NCI-H2196 treated with DMSO at 0.1 percent for 48 hours (cell line): Measurements from ENCODE around the gene GLRX2.
A peak's percentile ranks its signal among the peaks of the same experiment; 100 is the strongest.
"Not testable (repeated sequence)": the region's sequence is repeated elsewhere in the genome, so short reads cannot be mapped to it uniquely, and the experiment has no call there.

ENCODE experiments used
- DNase-seq: peaks from one replicate; lab custom pipeline; 2025; ENCODE audit not compliant: unreplicated experiment; lab: John Stamatoyannopoulos, UW

The GLRX2 gene

GRCh38 chr1:193066606-193067005 is 38.6 kb downstream of the GLRX2 start:
- DNase-seq = no peak

DNA sequence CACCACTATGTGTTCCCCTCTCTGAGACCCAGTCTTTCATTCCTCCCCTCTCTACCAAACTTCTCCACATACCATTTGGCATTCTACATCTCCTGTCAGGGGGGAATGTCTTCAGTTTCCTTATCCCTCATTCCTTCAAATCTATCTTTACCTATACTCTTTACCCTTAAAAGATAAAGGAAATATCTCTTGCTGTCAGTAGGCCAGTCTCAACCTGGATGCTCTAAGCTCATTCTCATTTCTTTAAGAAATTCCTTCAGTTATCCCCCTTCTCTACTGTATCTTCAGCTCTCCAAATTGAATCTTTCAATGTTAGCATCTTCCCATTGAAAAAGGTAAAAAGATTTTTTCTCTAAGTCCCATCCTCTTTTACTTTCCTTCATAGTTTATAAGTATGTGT is 39.3 kb downstream of the GLRX2 start:
- no peak for DNase-seq

DNA sequence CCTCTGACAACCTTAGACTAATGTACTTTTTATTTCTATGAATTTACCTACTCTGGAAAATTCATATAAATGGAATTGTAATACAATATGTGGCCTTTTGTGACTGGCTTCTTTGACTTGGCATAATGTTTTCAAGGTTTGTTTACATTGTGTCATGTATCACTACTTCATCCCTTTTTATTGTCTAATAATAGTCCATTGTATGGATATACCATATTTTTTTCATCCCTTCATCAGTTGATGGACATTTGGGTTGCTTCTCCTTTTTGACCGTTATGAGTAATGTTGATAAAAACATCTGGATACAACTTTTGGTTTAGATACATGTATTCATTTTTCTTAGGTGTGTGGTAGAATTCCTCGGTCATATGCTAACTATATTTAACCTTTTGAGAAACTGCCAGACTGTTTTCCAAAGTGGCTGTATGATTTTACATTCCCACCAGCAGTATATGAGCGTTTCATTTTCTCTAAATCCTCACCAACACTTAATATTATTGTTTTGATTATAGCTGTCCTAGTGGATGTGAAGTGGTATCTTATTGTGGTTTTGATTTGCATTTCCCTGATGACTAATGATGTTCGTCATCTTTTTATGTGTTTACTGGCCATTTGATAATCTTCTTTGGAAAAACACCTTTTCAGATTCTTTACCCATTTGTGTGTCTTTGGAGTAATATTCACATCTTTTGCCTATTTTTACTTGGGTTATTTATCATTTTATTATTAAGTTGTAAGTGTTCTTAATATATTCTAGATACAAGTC is 42.3 kb downstream of the GLRX2 start:
- no peak for DNase-seq

GRCh38 chr1:193060938-193061337 is 44.3 kb downstream of the GLRX2 start:
- no peak for DNase-seq

DNA sequence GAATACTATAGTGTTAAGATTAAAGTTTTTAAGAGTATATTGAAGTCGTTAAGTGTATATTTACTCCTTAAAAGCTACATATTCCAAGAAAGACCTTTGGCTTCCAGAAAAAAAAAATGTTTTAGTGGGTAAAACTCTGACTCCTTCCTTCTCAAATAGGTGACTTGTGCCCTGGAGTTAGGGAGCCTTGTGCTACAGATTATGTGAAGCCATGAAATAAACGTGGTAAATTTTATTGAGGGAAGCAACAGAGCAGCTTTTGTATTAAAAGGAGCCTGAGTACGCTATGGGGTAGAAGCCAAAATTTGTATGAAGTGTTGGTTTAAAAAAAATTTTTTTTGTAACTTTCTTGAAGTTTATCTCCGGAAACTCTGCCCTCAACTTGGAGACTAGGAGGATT is 44.8 kb downstream of the GLRX2 start:
- no peak for DNase-seq

DNA sequence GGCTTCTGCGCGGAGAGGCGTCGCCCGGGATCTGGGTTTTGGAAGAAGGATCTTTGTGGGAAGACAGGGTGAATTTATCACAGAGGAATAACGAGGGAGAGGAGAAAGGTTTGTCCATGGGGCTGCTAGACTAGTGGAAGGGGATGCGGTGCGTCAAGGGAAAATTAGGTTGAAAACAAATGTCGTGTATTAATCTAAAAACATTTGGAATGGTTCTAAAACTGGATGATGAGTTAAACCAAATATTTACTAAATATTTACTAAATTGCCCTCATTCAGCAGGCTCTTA is 45.2 kb downstream of the GLRX2 start:
- no peak for DNase-seq

- DNase-seq = peak; percentile 95
Observed at GRCh38 chr1:193059282-193060114, 45.7 kb downstream of the GLRX2 start, which contains the start of the genes RO60 and UCHL5. Gene RO60, plus strand, starts transcription at chr1:193059612. Its CDS starts 9,443 bp downstream, at chr1:193069055. Gene UCHL5, minus strand, starts transcription at chr1:193059360. Its CDS starts 100 bp downstream, at chr1:193059260.

DNA sequence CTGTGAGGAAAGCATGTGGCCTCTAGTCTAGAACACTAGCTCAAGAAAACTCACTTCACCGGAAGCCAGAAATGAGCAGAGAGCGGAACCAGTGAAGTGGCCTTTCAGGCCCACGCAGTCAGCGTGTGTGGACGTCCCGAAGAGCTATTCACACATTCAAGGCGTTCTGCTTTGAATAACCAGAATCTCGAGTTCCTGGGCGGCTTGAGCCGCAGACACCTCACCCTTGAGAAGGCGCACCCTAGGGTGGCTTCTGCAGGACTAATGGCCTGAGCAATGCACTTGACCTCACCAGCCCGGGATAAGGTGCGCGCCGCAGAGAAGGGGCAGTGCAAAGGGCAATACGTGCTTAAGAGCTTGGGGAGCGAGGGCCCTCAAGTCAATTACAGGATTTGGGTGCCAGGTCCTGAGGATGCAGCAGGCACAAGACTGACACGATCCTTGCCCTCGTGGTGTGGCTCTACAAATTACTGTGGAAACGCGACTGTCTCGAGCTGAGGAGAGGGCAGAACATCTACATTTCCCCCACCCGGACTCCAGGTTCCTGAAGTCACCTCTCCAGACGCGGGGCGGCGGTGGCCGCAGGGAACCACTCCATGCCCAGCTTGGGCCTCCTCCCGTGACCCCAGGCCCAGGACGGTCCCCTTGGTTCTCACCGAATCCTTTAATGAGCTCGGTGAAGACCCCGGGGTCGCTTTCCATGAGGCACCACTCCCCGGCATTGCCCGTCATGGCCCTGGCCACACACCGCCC is 46.5 kb downstream of the GLRX2 start:
- no peak for DNase-seq

DNA sequence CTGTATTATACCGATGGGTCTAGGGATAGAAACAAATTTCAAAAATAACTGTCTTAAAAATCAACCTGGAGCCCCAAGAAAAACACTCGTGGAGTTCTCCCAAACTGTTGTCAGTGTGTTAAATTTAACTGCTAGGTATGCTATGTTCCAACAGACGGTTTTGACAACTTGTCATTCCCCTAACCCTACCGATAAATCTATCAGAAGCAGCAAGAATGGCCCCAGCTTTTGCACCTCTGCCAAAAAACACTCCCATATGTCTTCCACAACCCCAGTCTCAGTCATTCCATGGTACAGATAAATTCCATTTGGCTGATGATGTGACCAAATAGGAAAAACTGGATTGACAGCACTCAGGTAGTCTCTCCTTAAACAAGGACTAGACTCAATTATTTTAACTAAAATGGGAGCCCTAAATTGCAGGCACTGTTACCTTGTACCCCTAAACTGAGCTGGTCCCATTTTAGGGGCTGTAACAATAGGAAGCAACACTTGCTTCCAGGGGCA is 51.0 kb downstream of the GLRX2 start:
- DNase-seq = no peak

GRCh38 chr1:193048913-193049312 is 56.3 kb downstream of the GLRX2 start:
- not testable (repeated sequence) for DNase-seq
